ENCODE results near the gene OR13C2.
"Not testable (repeated sequence)": the region's sequence is repeated elsewhere in the genome, so short reads cannot be mapped to it uniquely, and the experiment has no call there.

OR13C2 gene

GRCh38 chr9:104605527-104605926, at the start of gene OR13C2:
Gene OR13C2, minus strand, starts transcription at chr9:104605627. Its CDS starts 0 bp downstream, at chr9:104605627.
- not testable (repeated sequence) for H2AFZ ChIP-seq (ENCODE audit: low read depth, low read length); H3K4me1 ChIP-seq (ENCODE audit: low read length); H3K36me3 ChIP-seq (replicated peaks; ENCODE audit: low read depth, low read length); H3K9me3 ChIP-seq (ENCODE audit: insufficient read depth, low read length); H3K27ac ChIP-seq (ENCODE audit: low read length); H3K9ac ChIP-seq (ENCODE audit: low read length); H3K27me3 ChIP-seq (ENCODE audit: low read depth, low read length); H3K4me3 ChIP-seq (ENCODE audit: low read length); H4K20me1 ChIP-seq (ENCODE audit: insufficient read depth, low read length); H3K79me2 ChIP-seq (ENCODE audit: low read length); H3K4me2 ChIP-seq (ENCODE audit: low read length)

- H3K27ac ChIP-seq (ENCODE audit: low read length): no peak overlapping the region
- no peak overlapping the region for H3K4me2 ChIP-seq (ENCODE audit: low read length)
Observed at GRCh38 chr9:104635456-104635855, 30.0 kb upstream of the OR13C2 start.

GRCh38 chr9:104633976-104634520, 28.6 kb upstream of the OR13C2 start:
- Histone ChIP-seq H2AFZ (ENCODE audit: low read depth, low read length) (no peak overlapping the region), H3K4me1 (ENCODE audit: low read length) (no peaks in the 10 kb centered on the region), H3K79me2 (ENCODE audit: low read length) (no peaks in the 10 kb centered on the region), H3K36me3 (replicated peaks; ENCODE audit: low read depth, low read length) (no peaks in the 10 kb centered on the region), H3K27ac (ENCODE audit: low read length) (no peak overlapping the region), H3K27me3 (ENCODE audit: low read depth, low read length) (no peaks in the 10 kb centered on the region), H3K9me3 (ENCODE audit: insufficient read depth, low read length) (no peaks in the 10 kb centered on the region), H3K9ac (ENCODE audit: low read length) (no peak overlapping the region), H4K20me1 (ENCODE audit: insufficient read depth, low read length) (no peaks in the 10 kb centered on the region), H3K4me2 (ENCODE audit: low read length) (no peak overlapping the region), H3K4me3 (ENCODE audit: low read length) (no peak overlapping the region)
- TF ChIP-seq CTCF (IDR thresholded peaks at IDR 0.05; ENCODE audit: low read depth, low read length) (no peak), EZH2phosphoT487 (IDR thresholded peaks at IDR 0.05; ENCODE audit: low read depth) (no peak)

More at GRCh38 chr9:104635456-104635855, 30.0 kb upstream of the OR13C2 start:
- Histone ChIP-seq H3K27me3 (ENCODE audit: low read depth, low read length) (no peaks in the 10 kb centered on the region), H3K4me3 (ENCODE audit: low read length) (no peak overlapping the region), H3K79me2 (ENCODE audit: low read length) (no peaks in the 10 kb centered on the region), H3K9ac (ENCODE audit: low read length) (no peak overlapping the region), H2AFZ (ENCODE audit: low read depth, low read length) (no peak overlapping the region), H4K20me1 (ENCODE audit: insufficient read depth, low read length) (no peaks in the 10 kb centered on the region), H3K36me3 (replicated peaks; ENCODE audit: low read depth, low read length) (no peaks in the 10 kb centered on the region), H3K9me3 (ENCODE audit: insufficient read depth, low read length) (no peaks in the 10 kb centered on the region), H3K4me1 (ENCODE audit: low read length) (no peaks in the 10 kb centered on the region)
- no peak for TF ChIP-seq CTCF (IDR thresholded peaks at IDR 0.05; ENCODE audit: low read depth, low read length)
- TF ChIP-seq EZH2phosphoT487 (IDR thresholded peaks at IDR 0.05; ENCODE audit: low read depth): no peak

- H3K9me3 ChIP-seq (ENCODE audit: insufficient read depth, low read length); H3K27me3 ChIP-seq (ENCODE audit: low read depth, low read length); H3K27ac ChIP-seq (ENCODE audit: low read length); H3K9ac ChIP-seq (ENCODE audit: low read length); H2AFZ ChIP-seq (ENCODE audit: low read depth, low read length); H3K4me1 ChIP-seq (ENCODE audit: low read length); H3K36me3 ChIP-seq (replicated peaks; ENCODE audit: low read depth, low read length); H3K4me2 ChIP-seq (ENCODE audit: low read length); H3K79me2 ChIP-seq (ENCODE audit: low read length); H3K4me3 ChIP-seq (ENCODE audit: low read length); H4K20me1 ChIP-seq (ENCODE audit: insufficient read depth, low read length): not testable (repeated sequence)
Observed at GRCh38 chr9:104625964-104626363, 20.5 kb upstream of the OR13C2 start.

- Histone ChIP-seq H3K4me2 (ENCODE audit: low read length) (no peak within 1 kb of the TSS), H3K79me2 (ENCODE audit: low read length) (no peaks in the 10 kb centered on the region), H3K4me1 (ENCODE audit: low read length) (no peaks in the 10 kb centered on the region), H3K9ac (ENCODE audit: low read length) (no peak within 1 kb of the TSS), H4K20me1 (ENCODE audit: insufficient read depth, low read length) (no peaks in the 10 kb centered on the region), H2AFZ (ENCODE audit: low read depth, low read length) (no peak within 1 kb of the TSS), H3K9me3 (ENCODE audit: insufficient read depth, low read length) (no peaks in the 10 kb centered on the region), H3K36me3 (replicated peaks; ENCODE audit: low read depth, low read length) (no peaks in the 10 kb centered on the region), H3K27me3 (ENCODE audit: low read depth, low read length) (no peaks in the 10 kb centered on the region), H3K27ac (ENCODE audit: low read length) (no peak within 1 kb of the TSS), H3K4me3 (ENCODE audit: low read length) (no peak within 1 kb of the TSS)
- TF ChIP-seq EZH2phosphoT487 (IDR thresholded peaks at IDR 0.05; ENCODE audit: low read depth) (no peak), CTCF (IDR thresholded peaks at IDR 0.05; ENCODE audit: low read depth, low read length) (no peak)
Observed at GRCh38 chr9:104618104-104618503, 12.7 kb upstream of the OR13C2 start, which contains the start of gene OR13C9. Gene OR13C9, minus strand, starts transcription at chr9:104618204. Its CDS starts 0 bp downstream, at chr9:104618204.

All from OCI-LY3 (cell line).